ENCODE data around the gene HIPK3. TPM values are rescaled to one million over a fixed set of nuclear protein-coding genes. Genes with fewer than 3 reads are reported as not detected.

Gene HIPK3
- total and polyA plus RNA-seq, 10 of the 15 experiments (the other 5 are each of a cell fraction or from before 2014, with no cell fraction given): 3.4 to 26.5 (median 13.6) TPM

GRCh38 chr11:33225371-33225770 lies 31.8 kb upstream of the HIPK3 start:
- Histone ChIP-seq H3K36me3 (ENCODE audit: control insufficient read depth in 2 of 2, insufficient read depth in 2 of 2, low read length in 1 of 2) (no peaks in the 10 kb centered on the region), H3K4me3 (no peak overlapping the region), H3K79me2 (ENCODE audit: control insufficient read depth, insufficient read depth, low read length) (no peaks in the 10 kb centered on the region), H3K4me2 (ENCODE audit: control insufficient read depth, insufficient read depth) (no peak overlapping the region), H3K4me1 (ENCODE audit: control insufficient read depth, insufficient read depth, low read length) (no peaks in the 10 kb centered on the region), H2AFZ (ENCODE audit: control insufficient read depth, low read depth, low read length) (no peak overlapping the region), H3K27me3 (replicated peaks in 1 of 2; ENCODE audit: control insufficient read depth in 2 of 2, insufficient read depth in 2 of 2, low read length in 1 of 2) (no peaks in the 10 kb centered on the region), H3K9ac (ENCODE audit: control insufficient read depth, insufficient read depth, low read length) (no peak overlapping the region), H3K9me3 (replicated peaks; ENCODE audit: control insufficient read depth, insufficient read depth, low read length) (no peaks in the 10 kb centered on the region), H4K20me1 (ENCODE audit: control insufficient read depth, insufficient read depth) (no peaks in the 10 kb centered on the region), H3K27ac (ENCODE audit: control insufficient read depth, insufficient read depth) (no peak overlapping the region)
- ATAC-seq (no peak), DNase-seq (ENCODE audit: low read depth, low spot score) (no peak), FAIRE-seq (no peak)
- ChIA-PET RAD21 (ENCODE audit: unreplicated experiment) (no interaction called here), CTCF (no interaction called here), SMC1A (ENCODE audit: uncharacterized antibody, unreplicated experiment) (interaction anchor here (1.6 kb wide), 1 partner anchor 45 kb away, joined by 4 read pairs; no protein-coding TSS in a partner anchor), POLR2A (interaction anchor here (0.7 kb wide), 1 partner anchor 10 kb away, joined by 3 read pairs; no protein-coding TSS in a partner anchor)
- intact Hi-C loops (cut with micrococcal nuclease; ENCODE audit: unreplicated experiment) (no loop called here), in situ Hi-C loops (cut with MboI) (no loop called here)
- no TSS peak for BruUV-seq (replicated peaks)
- TF ChIP-seq IRF5 (IDR thresholded peaks at IDR 0.05; ENCODE audit: borderline replicate concordance) (no peak), EP300 (IDR thresholded peaks at IDR 0.05; ENCODE audit: borderline replicate concordance in 1 of 2, control insufficient read depth in 1 of 2, low read depth in 2 of 2, low read length in 2 of 2) (no peak), USF2 (IDR thresholded peaks at IDR 0.05; ENCODE audit: borderline replicate concordance, low read depth, low read length) (no peak), MXI1 (IDR thresholded peaks at IDR 0.05; ENCODE audit: low read depth, low read length) (no peak), SUPT20H (IDR thresholded peaks at IDR 0.05; ENCODE audit: borderline replicate concordance, control insufficient read depth, low read depth, low read length) (no peak), SMARCA5 (IDR thresholded peaks at IDR 0.05) (no peak)
